ENCODE results near the gene KCTD16.

Gene KCTD16

DNA sequence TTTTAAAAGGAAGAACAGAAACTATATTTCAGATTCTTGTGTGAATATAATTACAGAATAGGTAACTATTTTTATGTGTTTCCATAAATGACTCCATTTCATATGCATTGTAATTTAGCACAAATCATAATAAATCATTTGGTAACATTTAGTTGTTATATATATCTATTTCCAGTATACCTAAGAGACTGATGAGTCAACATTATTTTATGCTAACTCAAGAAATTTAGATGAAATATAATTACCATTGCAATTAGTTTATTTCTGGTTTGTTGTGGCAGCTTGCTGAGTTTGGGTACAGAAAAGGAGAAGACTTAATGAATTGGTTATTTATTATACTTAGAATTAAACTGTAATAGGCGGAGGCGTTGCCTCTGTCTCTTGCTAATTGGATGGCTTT lies 314.9 kb downstream of the KCTD16 start:
- DNase-seq, result no peak
- Histone ChIP-seq H3K23ac (ENCODE audit: low read length) (no peak overlapping the region), H3K4me1 (ENCODE audit: control insufficient read depth in 1 of 2, insufficient read depth in 2 of 2, low read length in 2 of 2) (no peaks in the 10 kb centered on the region), H3K9ac (ENCODE audit: low read length) (no peak overlapping the region), H3K79me2 (ENCODE audit: control insufficient read depth, insufficient read depth, low read length, poor library complexity) (no peaks in the 10 kb centered on the region), H3K4ac (ENCODE audit: low read depth, low read length) (no peak overlapping the region), H2BK5ac (ENCODE audit: low read depth, low read length, poor library complexity) (no peak overlapping the region), H4K12ac (ENCODE audit: low read depth, low read length) (no peak overlapping the region), H4K91ac (ENCODE audit: low read depth, low read length) (no peak overlapping the region), H3K9me3 (ENCODE audit: insufficient read depth, low read depth, low read length) (no peaks in the 10 kb centered on the region), H2BK120ac (ENCODE audit: insufficient read depth, low read length, poor library complexity) (no peak overlapping the region), H2AK5ac (ENCODE audit: low read length) (no peak overlapping the region), H3K14ac (ENCODE audit: low read length) (no peak overlapping the region), H2AFZ (ENCODE audit: insufficient read depth, low read length, poor library complexity) (no peak overlapping the region), H3K27ac (ENCODE audit: low read depth, low read length) (no peak overlapping the region), H3K4me3 (ENCODE audit: low read depth, low read length) (no peak overlapping the region), H4K8ac (ENCODE audit: low read depth, low read length) (no peak overlapping the region), H3K4me2 (ENCODE audit: low read length) (no peak overlapping the region), H2BK12ac (ENCODE audit: low read length) (no peak overlapping the region), H3K36me3 (ENCODE audit: control insufficient read depth in 1 of 2, insufficient read depth in 2 of 2, low read length in 2 of 2) (no peaks in the 10 kb centered on the region), H3K18ac (ENCODE audit: low read length) (no peak overlapping the region), H3K79me1 (ENCODE audit: low read length) (no peaks in the 10 kb centered on the region), H3K27me3 (ENCODE audit: insufficient read depth, low read length) (no peaks in the 10 kb centered on the region)
- WGBS (ENCODE audit: extremely low coverage, insufficient coverage, insufficient read length), result no CpG with 5 or more reads among the region's 2 CpGs

GRCh38 chr5:144487207-144487606 lies 316.5 kb downstream of the KCTD16 start:
- Histone ChIP-seq H3K27me3 (ENCODE audit: insufficient read depth, low read length) (no peaks in the 10 kb centered on the region), H2AK5ac (ENCODE audit: low read length) (no peak overlapping the region), H4K91ac (ENCODE audit: low read depth, low read length) (no peak overlapping the region), H3K9ac (ENCODE audit: low read length) (no peak overlapping the region), H2BK12ac (ENCODE audit: low read length) (no peak overlapping the region), H3K4ac (ENCODE audit: low read depth, low read length) (no peak overlapping the region), H3K14ac (ENCODE audit: low read length) (no peak overlapping the region), H3K9me3 (ENCODE audit: insufficient read depth, low read depth, low read length) (no peaks in the 10 kb centered on the region), H3K27ac (ENCODE audit: low read depth, low read length) (no peak overlapping the region), H2BK5ac (ENCODE audit: low read depth, low read length, poor library complexity) (no peak overlapping the region), H3K79me1 (ENCODE audit: low read length) (no peaks in the 10 kb centered on the region), H3K18ac (ENCODE audit: low read length) (no peak overlapping the region), H4K8ac (ENCODE audit: low read depth, low read length) (no peak overlapping the region), H3K23ac (ENCODE audit: low read length) (no peak overlapping the region), H4K12ac (ENCODE audit: low read depth, low read length) (no peak overlapping the region), H3K4me2 (ENCODE audit: low read length) (no peak overlapping the region), H3K36me3 (ENCODE audit: control insufficient read depth in 1 of 2, insufficient read depth in 2 of 2, low read length in 2 of 2) (no peaks in the 10 kb centered on the region), H3K4me3 (ENCODE audit: low read depth, low read length) (no peak overlapping the region), H3K4me1 (ENCODE audit: control insufficient read depth in 1 of 2, insufficient read depth in 2 of 2, low read length in 2 of 2) (no peaks in the 10 kb centered on the region), H2BK120ac (ENCODE audit: insufficient read depth, low read length, poor library complexity) (no peak overlapping the region), H2AFZ (ENCODE audit: insufficient read depth, low read length, poor library complexity) (no peak overlapping the region), H3K79me2 (ENCODE audit: control insufficient read depth, insufficient read depth, low read length, poor library complexity) (no peaks in the 10 kb centered on the region)
- no CpG with 5 or more reads among the region's 1 CpG for WGBS (ENCODE audit: extremely low coverage, insufficient coverage, insufficient read length)
- DNase-seq, result no peak

GRCh38 chr5:144487761-144488160 lies 317.1 kb downstream of the KCTD16 start:
- H2BK5ac ChIP-seq (ENCODE audit: low read depth, low read length, poor library complexity), result no peak overlapping the region
- no peak overlapping the region for H3K14ac ChIP-seq (ENCODE audit: low read length)
- no peak overlapping the region for H2BK12ac ChIP-seq (ENCODE audit: low read length)
- H2AFZ ChIP-seq (ENCODE audit: insufficient read depth, low read length, poor library complexity), result no peak overlapping the region
- H3K4me1 ChIP-seq (ENCODE audit: control insufficient read depth in 1 of 2, insufficient read depth in 2 of 2, low read length in 2 of 2), result no peaks in the 10 kb centered on the region
- H3K4ac ChIP-seq (ENCODE audit: low read depth, low read length), result no peak overlapping the region
- no peaks in the 10 kb centered on the region for H3K36me3 ChIP-seq (ENCODE audit: control insufficient read depth in 1 of 2, insufficient read depth in 2 of 2, low read length in 2 of 2)
- no peak overlapping the region for H3K27ac ChIP-seq (ENCODE audit: low read depth, low read length)
- H3K9ac ChIP-seq (ENCODE audit: low read length), result no peak overlapping the region
- no peaks in the 10 kb centered on the region for H3K79me2 ChIP-seq (ENCODE audit: control insufficient read depth, insufficient read depth, low read length, poor library complexity)
- H4K8ac ChIP-seq (ENCODE audit: low read depth, low read length), result no peak overlapping the region
- no peak overlapping the region for H3K4me3 ChIP-seq (ENCODE audit: low read depth, low read length)
- H3K9me3 ChIP-seq (ENCODE audit: insufficient read depth, low read depth, low read length), result no peaks in the 10 kb centered on the region
- DNase-seq, result no peak
- no peak overlapping the region for H2AK5ac ChIP-seq (ENCODE audit: low read length)
- no peaks in the 10 kb centered on the region for H3K27me3 ChIP-seq (ENCODE audit: insufficient read depth, low read length)
- H3K23ac ChIP-seq (ENCODE audit: low read length), result no peak overlapping the region
- H2BK120ac ChIP-seq (ENCODE audit: insufficient read depth, low read length, poor library complexity), result no peak overlapping the region
- H3K79me1 ChIP-seq (ENCODE audit: low read length), result no peaks in the 10 kb centered on the region
- no peak overlapping the region for H3K18ac ChIP-seq (ENCODE audit: low read length)
- no peak overlapping the region for H3K4me2 ChIP-seq (ENCODE audit: low read length)
- no peak overlapping the region for H4K12ac ChIP-seq (ENCODE audit: low read depth, low read length)
- H4K91ac ChIP-seq (ENCODE audit: low read depth, low read length), result no peak overlapping the region

DNA sequence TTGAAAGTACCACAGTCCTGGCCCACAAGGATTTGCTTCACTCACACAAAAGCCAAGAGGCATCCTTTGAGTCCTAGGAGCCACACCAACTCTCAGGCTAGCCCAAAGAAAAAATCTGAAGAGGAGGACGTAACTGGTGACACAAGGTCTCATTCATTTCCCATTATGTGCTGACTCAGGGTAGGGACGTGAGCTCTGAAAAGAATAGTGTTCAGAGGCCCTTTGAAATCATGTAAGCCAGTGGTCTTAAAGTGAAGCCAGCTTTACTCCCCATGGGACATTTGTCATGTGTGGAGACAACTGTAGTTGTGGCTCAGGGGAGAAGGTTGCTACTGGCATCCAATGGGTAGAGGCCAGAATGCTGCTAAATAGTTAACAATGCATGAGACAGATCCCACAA lies 332.4 kb downstream of the KCTD16 start:
- no peak overlapping the region for H3K27ac ChIP-seq (ENCODE audit: low read depth, low read length)
- no peak overlapping the region for H3K4me3 ChIP-seq (ENCODE audit: low read depth, low read length)
- no peak overlapping the region for H2AK5ac ChIP-seq (ENCODE audit: low read length)
- no peak overlapping the region for H2BK120ac ChIP-seq (ENCODE audit: insufficient read depth, low read length, poor library complexity)
- no peak overlapping the region for H3K18ac ChIP-seq (ENCODE audit: low read length)
- no peaks in the 10 kb centered on the region for H3K27me3 ChIP-seq (ENCODE audit: insufficient read depth, low read length)
- no peaks in the 10 kb centered on the region for H3K9me3 ChIP-seq (ENCODE audit: insufficient read depth, low read depth, low read length)
- no peak overlapping the region for H3K4me2 ChIP-seq (ENCODE audit: low read length)
- H2BK5ac ChIP-seq (ENCODE audit: low read depth, low read length, poor library complexity), result no peak overlapping the region
- H4K12ac ChIP-seq (ENCODE audit: low read depth, low read length), result no peak overlapping the region
- no peak overlapping the region for H3K9ac ChIP-seq (ENCODE audit: low read length)
- WGBS (ENCODE audit: extremely low coverage, insufficient coverage, insufficient read length), result no CpG with 5 or more reads among the region's 2 CpGs
- H3K4ac ChIP-seq (ENCODE audit: low read depth, low read length), result no peak overlapping the region
- no peak overlapping the region for H2AFZ ChIP-seq (ENCODE audit: insufficient read depth, low read length, poor library complexity)
- H3K14ac ChIP-seq (ENCODE audit: low read length), result no peak overlapping the region
- no peaks in the 10 kb centered on the region for H3K36me3 ChIP-seq (ENCODE audit: control insufficient read depth in 1 of 2, insufficient read depth in 2 of 2, low read length in 2 of 2)
- no peaks in the 10 kb centered on the region for H3K79me1 ChIP-seq (ENCODE audit: low read length)
- H2BK12ac ChIP-seq (ENCODE audit: low read length), result no peak overlapping the region
- H3K79me2 ChIP-seq (ENCODE audit: control insufficient read depth, insufficient read depth, low read length, poor library complexity), result no peaks in the 10 kb centered on the region
- no peak overlapping the region for H4K8ac ChIP-seq (ENCODE audit: low read depth, low read length)
- H4K91ac ChIP-seq (ENCODE audit: low read depth, low read length), result no peak overlapping the region
- no peak overlapping the region for H3K23ac ChIP-seq (ENCODE audit: low read length)
- DNase-seq, result no peak
- no peaks in the 10 kb centered on the region for H3K4me1 ChIP-seq (ENCODE audit: control insufficient read depth in 1 of 2, insufficient read depth in 2 of 2, low read length in 2 of 2)

All from trophoblast cell (in vitro differentiated cells and primary cell).